ENCODE results near the gene CCDC158.

- TF ChIP-seq CTCF (IDR thresholded peaks at IDR 0.05) = no peak
- no peak for TF ChIP-seq POLR2A (IDR thresholded peaks at IDR 0.05)
- TF ChIP-seq POLR2AphosphoS5 (IDR thresholded peaks at IDR 0.05) = no peak
Measured at GRCh38 chr4:76439491-76439890, 18.6 kb upstream of the CCDC158 start.

Data from breast epithelium (tissue), 3 donors.